NCI-H128 (cell line): ENCODE data around the gene ARHGAP33.
"Not testable (repeated sequence)": the region's sequence is repeated elsewhere in the genome, so short reads cannot be mapped to it uniquely, and the experiment has no call there.

ENCODE experiments used
- DNase-seq: peaks from one replicate; lab custom pipeline; 2025; ENCODE audit not compliant: unreplicated experiment; lab: John Stamatoyannopoulos, UW

Gene ARHGAP33

DNA sequence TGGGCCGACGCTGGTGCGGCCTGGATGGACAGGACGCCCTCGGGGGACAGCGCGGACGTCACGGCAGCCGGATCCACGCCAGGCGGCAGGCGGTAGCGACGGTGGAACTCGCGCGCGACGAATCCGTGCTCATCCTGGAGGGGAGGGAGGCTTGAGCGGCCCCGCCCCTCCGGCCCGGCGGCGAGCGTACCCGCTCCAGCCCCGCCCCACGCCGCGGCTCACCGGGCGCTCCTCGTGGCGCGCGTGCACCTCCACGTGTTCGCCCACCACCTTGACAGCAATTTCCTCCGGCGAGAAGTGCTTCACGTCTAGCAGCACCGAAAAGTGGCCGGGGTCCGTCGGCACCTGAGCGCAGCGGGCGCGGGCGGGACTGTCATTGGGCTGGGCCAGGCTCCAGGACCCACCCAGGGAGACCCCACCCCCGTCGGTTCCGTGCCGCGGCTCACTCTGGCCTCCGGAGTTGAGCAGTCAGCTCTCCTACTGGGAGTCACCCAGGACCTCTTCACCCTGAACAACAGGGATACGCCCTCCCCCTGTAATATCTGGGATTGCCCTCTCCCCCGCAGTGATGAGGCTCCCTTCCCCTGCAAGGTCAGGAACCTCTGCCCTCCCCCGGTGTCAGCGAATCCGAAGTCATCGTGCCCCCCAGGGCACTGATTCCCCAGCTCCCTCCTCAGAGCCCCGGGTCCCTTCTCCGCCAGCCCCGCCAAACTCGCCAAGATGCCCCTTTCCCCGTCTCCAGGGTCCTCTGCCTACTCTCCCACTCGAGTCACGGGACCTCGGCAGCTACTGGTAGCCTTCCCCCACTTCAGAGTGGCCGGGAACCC lies 19.6 kb upstream of the ARHGAP33 start:
- DNase-seq, result no peak

DNA sequence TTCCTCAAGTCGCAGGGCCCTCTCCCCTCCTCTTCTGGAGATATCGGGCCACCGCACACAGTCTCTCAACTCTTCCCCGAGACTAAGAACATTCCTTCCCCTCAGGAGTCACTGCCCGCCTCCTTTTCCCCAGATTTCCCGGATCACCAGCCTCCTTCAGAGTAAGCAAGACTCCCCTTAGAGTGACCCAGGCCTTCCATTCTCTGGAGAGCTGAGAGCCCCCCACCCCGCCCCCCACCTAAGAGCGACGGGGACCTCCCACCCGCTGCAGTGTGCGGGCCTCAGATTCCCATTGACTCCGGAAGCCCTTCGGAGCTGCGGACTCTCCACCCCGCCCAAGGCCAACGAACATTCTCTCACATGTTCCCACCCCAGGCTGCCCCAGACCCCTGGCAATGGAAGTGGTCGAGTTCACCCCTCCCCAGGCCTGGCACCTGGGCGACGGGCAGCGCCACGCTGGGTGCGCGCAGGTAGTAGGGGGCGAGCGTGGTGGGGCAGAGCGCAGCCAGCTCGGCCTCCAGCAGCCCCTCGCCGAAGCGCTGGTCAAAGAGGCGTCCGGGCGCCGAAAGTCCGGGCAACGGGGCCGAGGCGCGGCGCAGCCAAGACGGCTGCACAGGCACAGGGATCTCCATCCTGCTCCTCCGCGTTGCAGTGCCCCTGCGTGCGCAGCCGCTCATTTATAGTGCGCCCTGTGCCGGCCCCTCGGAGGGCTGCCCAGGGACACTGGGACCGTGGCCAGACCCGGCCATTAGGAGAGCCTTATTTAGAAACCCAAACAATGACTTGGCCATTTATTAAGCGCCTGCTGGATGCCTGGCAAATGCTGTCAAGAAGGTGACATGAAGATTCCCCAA lies 18.8 kb upstream of the ARHGAP33 start, which contains the start of gene HSPB6:
TSS of gene HSPB6 (minus strand) at position 653 of the 854 bp plus-strand sequence. CDS start at position 632, 21 bp downstream.
- no peak for DNase-seq

DNA sequence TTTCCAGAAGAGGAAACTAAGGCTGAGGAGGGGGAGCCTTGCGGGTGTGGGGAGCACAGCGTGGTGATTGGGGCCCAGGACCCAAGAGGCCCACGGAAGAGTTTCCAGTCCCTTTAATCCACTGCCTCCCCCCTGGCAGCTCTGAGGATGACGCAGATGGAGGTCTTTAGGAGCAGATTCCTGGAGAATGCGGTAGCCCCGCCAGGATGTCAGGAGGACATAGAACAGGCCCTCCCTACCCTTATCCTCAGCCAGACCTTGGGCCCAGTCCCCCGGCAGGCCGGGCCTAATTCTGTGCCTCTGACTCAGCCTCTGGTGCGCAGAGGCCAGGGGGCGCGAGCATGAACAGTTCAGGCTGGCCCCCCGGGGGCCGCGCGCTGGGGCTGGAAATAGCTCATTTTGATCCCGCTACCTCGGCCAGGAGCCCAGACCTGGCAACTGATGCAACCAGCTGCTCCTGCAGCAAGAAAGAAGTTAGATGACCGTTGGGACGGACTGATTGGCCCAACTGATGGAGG lies 18.1 kb upstream of the ARHGAP33 start:
- DNase-seq, result peak; percentile 54

- DNase-seq, result peak; percentile 98
Measured at GRCh38 chr19:35757749-35758608, 17.4 kb upstream of the ARHGAP33 start, which contains the start of gene PROSER3. PROSER3 (plus strand) TSS chr19:35758176; CDS start chr19:35758216, 40 bp downstream.

DNA sequence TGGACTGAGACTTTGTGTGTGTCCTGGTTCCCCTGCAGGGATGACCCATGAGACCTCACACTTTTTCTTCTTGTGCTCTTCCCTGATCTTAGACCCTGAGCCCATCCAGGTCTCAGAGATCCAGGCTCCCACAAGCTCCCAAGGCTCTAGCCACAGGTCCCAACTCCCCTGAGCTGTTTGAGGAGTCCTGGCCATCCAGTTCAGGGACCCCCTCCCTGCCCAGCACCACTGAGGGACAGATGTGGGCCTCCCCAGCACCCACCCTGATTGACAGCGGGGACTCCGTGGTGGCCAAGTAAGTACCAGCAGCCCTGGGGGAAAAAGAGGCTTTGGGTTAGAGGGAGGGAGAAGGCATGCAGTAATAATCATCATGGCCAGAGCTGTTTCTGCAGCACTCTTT lies 15.7 kb upstream of the ARHGAP33 start:
- DNase-seq, result no peak

- no peak for DNase-seq
Measured at GRCh38 chr19:35760711-35761349, 14.5 kb upstream of the ARHGAP33 start.

DNA sequence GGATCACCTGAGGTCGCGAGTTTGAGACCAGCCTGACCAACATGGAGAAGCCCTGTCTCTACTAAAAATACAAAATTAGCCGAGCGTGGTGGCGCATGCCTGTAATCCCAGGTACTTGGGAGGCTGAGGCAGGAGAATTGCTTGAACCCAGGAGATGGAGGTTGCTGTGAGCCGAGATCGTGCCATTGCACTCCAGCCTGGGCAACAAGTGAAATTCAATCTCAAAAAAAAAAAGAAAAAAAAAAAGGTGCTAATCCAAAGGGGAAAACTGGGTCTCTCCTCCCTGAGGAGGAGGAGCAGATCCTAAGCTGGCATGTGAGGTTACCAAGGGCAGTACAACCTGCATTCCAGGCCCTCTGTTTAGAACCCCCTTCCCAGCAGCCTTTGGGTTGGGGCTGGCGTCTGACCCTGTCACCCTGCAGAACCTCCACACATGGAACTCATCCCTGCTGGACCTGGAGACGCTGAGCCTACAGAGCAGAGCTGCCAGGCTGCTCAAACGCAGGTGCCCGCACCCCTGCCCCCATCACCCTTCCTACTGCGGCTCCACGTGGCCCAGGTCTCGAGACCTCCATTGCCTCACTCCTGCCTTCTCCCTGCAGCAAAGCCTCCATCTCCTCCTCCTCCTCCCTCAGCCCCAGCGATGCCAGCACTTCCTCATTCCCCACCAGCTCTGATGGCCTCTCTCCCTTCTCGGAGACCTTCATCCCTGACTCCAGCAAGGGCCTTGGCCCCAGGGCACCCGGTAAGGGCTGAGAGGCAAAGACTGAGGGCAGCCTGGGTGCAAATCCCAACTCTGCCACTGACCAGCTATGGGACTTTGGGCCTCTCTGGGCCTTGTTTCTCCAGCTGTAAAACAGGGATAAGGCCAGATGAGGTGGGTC lies 10.7 kb upstream of the ARHGAP33 start:
- no peak for DNase-seq

GRCh38 chr19:35766571-35767104 lies 8.7 kb upstream of the ARHGAP33 start:
- DNase-seq, result no peak

DNA sequence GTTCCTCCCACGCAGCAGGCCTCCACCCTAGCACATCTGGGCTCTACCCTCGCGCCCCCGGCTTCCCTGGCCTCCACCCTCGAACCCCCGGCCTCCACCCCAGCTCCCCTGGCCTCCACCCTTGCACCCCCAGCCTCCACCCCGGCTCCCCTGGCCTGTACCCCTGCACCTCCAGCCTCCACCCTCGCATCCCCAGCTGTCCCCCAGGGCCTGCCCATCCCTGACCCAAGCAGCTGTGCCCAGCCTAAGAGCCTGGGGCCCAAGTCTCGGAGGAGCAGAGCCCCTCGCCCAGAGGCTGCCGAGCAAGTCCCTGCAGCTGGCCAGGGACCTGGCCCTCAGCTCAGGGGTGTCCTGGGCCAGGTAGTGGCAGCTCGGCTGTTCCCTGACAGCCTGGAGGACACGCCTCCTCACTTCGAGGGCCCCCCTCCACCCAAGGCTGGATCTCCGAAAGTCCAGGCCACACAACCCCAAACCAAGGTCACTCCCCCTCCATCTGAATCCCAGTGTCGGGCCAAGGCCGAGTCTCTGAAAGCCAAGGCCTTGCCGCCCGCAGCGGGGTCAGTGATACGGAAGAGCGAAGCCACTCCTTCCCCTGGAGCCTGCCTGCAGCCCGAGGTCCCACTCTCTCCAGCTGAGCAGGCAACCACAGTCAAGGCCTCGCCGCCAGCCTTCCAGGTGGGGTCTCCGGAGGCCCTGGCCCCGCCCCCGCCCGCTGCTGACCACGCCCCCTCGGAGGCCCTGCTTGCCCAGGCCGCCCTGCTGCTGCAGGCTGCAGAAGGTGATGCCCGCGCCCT lies 7.9 kb upstream of the ARHGAP33 start:
- no peak for DNase-seq

- no peak for DNase-seq
Measured at GRCh38 chr19:35768082-35768421, 7.3 kb upstream of the ARHGAP33 start.

- DNase-seq, result not testable (repeated sequence)
Measured at GRCh38 chr19:35772362-35772761, 3.0 kb upstream of the ARHGAP33 start.

DNA sequence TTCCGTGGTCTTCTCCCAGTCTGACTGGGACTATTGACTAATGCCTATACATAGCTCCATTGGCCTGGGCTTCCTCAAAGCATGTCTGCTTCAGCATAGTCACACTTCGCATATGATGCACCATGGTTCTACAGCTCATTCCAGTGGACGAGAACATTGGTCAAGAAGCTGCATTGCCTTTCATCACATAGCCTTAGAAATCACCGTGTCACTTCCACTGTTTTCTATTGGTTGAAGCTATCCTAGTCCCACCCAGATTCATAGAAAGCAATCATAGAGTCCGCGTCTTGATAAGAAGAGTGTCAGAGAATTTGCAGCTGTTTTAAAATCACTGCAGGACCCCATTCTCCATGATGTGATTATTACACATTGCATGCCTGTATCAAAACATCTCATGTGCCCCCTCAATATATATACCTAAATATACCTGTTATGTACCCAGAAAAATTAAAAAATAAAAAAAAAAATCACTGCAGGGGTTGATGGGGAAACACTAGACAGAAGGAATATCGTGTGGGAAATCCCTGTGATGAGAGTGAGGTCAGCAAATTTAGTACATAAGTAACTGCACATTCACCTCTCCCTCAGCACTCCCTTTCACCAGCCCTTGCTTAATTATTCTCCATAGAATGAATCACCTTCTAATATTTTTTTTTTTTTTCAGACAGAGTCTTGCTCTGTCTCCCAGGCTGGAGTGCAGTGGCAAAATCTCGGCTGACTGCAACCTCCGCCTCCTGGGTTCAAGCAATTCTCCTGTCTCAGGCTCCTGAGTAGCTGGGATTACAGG lies 2.2 kb upstream of the ARHGAP33 start:
- DNase-seq, result no peak

DNA sequence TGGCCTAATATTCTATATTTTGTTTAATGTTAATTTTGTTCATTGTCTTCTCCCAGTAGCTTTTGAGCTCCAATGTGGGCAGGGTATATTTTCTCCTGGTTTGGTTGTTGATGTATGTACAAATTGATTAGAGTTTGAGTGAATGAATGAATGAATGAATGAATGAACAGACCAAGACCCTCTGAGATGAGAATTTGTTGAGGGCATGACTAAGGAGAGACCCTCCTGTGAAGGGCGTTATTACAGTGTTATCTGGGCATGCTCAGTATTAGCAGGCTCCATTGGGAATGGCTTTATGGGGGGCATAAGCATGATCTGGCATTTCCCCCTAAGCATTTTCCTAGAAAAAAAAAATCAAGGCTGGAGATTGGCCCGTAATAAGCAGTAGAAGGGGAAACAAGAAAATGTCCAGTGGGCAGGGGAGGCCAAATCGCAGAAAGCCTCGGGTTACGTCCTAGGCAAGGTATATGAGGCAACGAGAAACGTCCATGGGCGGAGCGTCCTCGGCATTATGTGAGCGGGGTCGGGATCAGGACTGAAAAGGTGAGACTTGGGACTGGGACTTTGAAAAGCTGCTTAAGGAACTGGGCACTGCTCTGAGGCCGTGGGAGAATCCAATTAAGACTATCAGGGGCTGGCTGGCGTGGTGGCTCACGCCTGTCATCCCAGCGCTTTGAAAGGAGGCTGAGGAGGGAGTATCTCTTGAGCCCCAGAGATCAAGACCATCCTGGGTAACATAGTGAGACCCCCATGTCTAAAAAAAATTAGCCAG lies 904 bp upstream of the ARHGAP33 start:
- DNase-seq, result no peak

DNA sequence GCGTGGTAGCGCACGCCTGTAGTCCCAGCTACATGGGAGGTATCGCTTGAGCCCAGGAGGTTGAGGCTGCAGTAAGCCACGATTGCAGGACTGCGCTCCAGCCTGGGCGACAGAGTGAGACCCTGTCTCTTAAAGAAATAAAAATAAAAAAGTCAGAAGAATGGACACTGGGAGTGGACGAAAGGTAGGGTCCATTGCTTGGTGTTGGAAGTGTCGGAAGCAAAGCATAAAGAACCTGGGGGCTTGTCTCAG lies 392 bp upstream of the ARHGAP33 start:
- no peak for DNase-seq

- DNase-seq, result no peak
Measured at GRCh38 chr19:35776102-35776788, 881 bp downstream of the ARHGAP33 start.

- DNase-seq, result no peak
Measured at GRCh38 chr19:35777086-35777841, 1.9 kb downstream of the ARHGAP33 start.
